Adrenal gland (tissue), 12 donors: ENCODE measurements around the gene RAD51B. TPM values are rescaled to one million over a fixed set of nuclear protein-coding genes. Genes with fewer than 3 reads are reported as not detected.
A peak's percentile ranks its signal among the peaks of the same experiment; 100 is the strongest.

Experiments used
- DNase-seq, 7 donors: peaks; one replicate each; pipeline ENCODE4 v3.0.0-alpha.2; 2019 to 2020
- H3K27ac ChIP-seq, 5 donors: fragments of 200-600 bp; sonication (generic) in 4 of 5; 1 replicate in 3 of 5; 2 replicates in 2 of 5; pipeline versions ENCODE4 v1.5.1 to v1.8.0; 2016 to 2020; ENCODE audit warnings: mild to moderate bottlenecking in 1 of 5
- H3K27me3 ChIP-seq: fragments of 200-600 bp; 2 replicates; pipeline ENCODE4 v1.8.0; 2021
- H3K36me3 ChIP-seq, 2 donors: fragments of 200-600 bp; replicated peaks in 1 of 2; 1 replicate in 1 of 2; 2 replicates in 1 of 2; pipeline versions ENCODE4 v1.5.1 to v1.8.0; 2018 to 2022
- H3K4me1 ChIP-seq, 2 donors: fragments of 200-600 bp; replicated peaks in 1 of 2; 1 replicate in 1 of 2; 2 replicates in 1 of 2; pipeline versions ENCODE4 v1.5.1 to v1.8.0; 2018 to 2021
- H3K4me3 ChIP-seq, 4 donors: fragments of 200-600 bp; sonication (generic) in 3 of 4; one replicate each; pipeline ENCODE4 v1.5.1; 2016 to 2018
- H3K9me3 ChIP-seq, 3 donors: fragments of 200-600 bp; sonication (generic) in 1 of 3; replicated peaks in 1 of 3; 1 replicate in 2 of 3; 2 replicates in 1 of 3; pipeline versions ENCODE4 v1.5.1 to v1.8.0; 2016 to 2021
- POLR2A ChIP-seq, 2 donors: fragments of 450-650 bp; IDR thresholded peaks; one replicate each; pipeline ENCODE4 v1.6.1; 2017; ENCODE audit warnings: antibody characterized with exemption in 2 of 2, mild to moderate bottlenecking in 2 of 2, moderate library complexity in 1 of 2
- WGBS, 4 donors: extraction: QIAGEN DNeasy Blood & Tissue Kit in 2 of 4; methylation state at CpG; one replicate each; pipeline versions ENCODE4 v1.1.5 to v1.1.7; 2013 to 2017; 5-methylcytosine and 5-hydroxymethylcytosine counted together
- intact Hi-C, 2 donors: fragments of 100-400 bp; cut with DNase I; formaldehyde crosslinking; loops; one replicate each; pipeline versions ENCODE4 v1.14.1 to v1.15.0; 2022 to 2023
- polyA plus RNA-seq, 3 donors: library from polyadenylated mRNA; stranded (reverse); fragments of 200-250 nt in 2 of 3; fragments of 350-450 nt in 1 of 3; fragmentation: Illumina TruSeq in 1 of 3; extraction: RNeasy Lipid Tissue Mini Kit (QIAGEN cat#74804) in 1 of 3; gene quantifications; one replicate each; pipeline ENCODE4 v1.2.3, GENCODE V29; 2013 to 2014
- total RNA-seq, 9 donors: library from RNA; depleted of rRNA in 4 of 9; stranded (reverse); fragments of >200 nt in 4 of 9; fragments of 120-200 nt in 1 of 9; fragmentation: NEBNext Ultra II Directional in 1 of 9; extraction: Animal tissue kit (Norgen Biotek cat#: 25700) in 1 of 9; gene quantifications; one replicate each; pipeline versions ENCODE4 v1.1.0 to v1.2.4, GENCODE V29; 2013 to 2023
- TF ChIP-seq, protein P1 (sequence below), 6 experiments: fragments of 450-650 bp in 4 of 6; fragments of 200-600 bp in 2 of 6; sonication (generic) in 1 of 6; IDR thresholded peaks; 1 replicate in 5 of 6; 2 replicates in 1 of 6; pipeline versions ENCODE4 v1.5.1 to v1.8.0; 2016 to 2021; ENCODE audit warnings: antibody characterized with exemption in 6 of 6, mild to moderate bottlenecking in 2 of 6, moderate library complexity in 1 of 6
- donor health status: healthy with polysubstance abuse.
- donor health status: Bipolar disorder and iron deficiency.
- donor health status: DM: yes; HTN: yes; CAD: no.
- donor health status: DM: no; HTN: no; CAD: no.
- donor health status: DM: no; HTN: no; CAD: no.
- donor health status: DM: yes; HTN: yes; CAD: no.

RAD51B gene
- total and polyA plus RNA-seq, 12 donors: 2.3 to 24.6 (median 12.4) TPM

DNA sequence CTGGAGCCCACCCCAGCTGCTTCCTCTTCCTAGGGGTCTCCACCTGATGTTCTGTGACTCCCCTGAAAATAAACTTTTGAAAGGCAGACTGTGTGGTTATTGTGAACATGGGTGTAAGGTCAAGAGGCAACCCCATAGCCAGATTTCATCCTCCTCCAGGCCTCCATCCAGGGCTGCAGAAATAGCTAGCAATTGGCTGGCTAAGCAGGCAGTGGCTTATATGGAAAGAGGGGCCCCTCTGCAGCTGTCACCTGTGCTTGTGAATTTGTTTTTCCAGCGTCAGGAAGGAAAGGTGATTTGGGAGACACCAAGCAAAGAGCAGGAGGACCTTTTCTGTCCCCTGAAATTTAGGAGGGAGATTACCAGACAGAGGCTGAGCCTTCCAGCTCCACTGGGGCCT lies 917.5 kb downstream of the RAD51B start:
- intact Hi-C loops: no loop called here
- WGBS, 4 donors: 94 to 100% (median 98%) methylated on average over 1 of the region's 1 CpG
- H3K27ac ChIP-seq: peak overlapping the region in 1 of 5 donors; percentile 53

DNA sequence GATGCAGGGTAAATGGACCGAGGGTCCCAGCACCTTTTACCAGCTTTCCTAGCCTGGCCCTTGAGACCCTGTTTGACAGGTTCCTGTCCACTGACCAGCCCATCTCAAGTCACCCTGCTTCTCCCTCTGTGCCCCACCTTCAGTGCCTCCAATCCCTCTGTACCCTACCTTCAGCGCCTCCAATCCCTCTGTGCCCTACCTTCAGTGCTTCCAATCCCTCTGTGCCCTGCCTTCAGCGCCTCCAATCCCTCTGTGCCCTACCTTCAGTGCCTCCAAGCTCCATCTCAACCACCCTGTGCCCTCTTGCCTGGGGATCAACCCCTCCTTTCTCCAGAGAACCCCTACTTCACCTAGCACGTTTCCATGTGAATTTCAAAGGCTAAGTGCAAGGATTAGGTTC lies 919.0 kb downstream of the RAD51B start:
- Histone ChIP-seq H3K36me3 (no peaks in the 10 kb centered on the region), H3K9me3 (no peaks in the 10 kb centered on the region), H3K4me1 (no peaks in the 10 kb centered on the region), H3K27ac (no peak overlapping the region), H3K4me3 (no peak overlapping the region), H3K27me3 (no peaks in the 10 kb centered on the region)
- 83 to 95% (median 92%) methylated on average over 4 of the region's 4 CpGs for WGBS, 4 donors
- no peak for DNase-seq
- TF ChIP-seq, protein P1, sequence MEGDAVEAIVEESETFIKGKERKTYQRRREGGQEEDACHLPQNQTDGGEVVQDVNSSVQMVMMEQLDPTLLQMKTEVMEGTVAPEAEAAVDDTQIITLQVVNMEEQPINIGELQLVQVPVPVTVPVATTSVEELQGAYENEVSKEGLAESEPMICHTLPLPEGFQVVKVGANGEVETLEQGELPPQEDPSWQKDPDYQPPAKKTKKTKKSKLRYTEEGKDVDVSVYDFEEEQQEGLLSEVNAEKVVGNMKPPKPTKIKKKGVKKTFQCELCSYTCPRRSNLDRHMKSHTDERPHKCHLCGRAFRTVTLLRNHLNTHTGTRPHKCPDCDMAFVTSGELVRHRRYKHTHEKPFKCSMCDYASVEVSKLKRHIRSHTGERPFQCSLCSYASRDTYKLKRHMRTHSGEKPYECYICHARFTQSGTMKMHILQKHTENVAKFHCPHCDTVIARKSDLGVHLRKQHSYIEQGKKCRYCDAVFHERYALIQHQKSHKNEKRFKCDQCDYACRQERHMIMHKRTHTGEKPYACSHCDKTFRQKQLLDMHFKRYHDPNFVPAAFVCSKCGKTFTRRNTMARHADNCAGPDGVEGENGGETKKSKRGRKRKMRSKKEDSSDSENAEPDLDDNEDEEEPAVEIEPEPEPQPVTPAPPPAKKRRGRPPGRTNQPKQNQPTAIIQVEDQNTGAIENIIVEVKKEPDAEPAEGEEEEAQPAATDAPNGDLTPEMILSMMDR (IDR thresholded peaks at IDR 0.05): no peak
- TF ChIP-seq POLR2A (IDR thresholded peaks at IDR 0.05): no peak
- intact Hi-C loops: no loop called here

More for the DNA sequence above, 917.5 kb downstream of the RAD51B start:
- H3K36me3 ChIP-seq: no peaks in the 10 kb centered on the region
- H3K27me3 ChIP-seq: no peaks in the 10 kb centered on the region
- no peak for TF ChIP-seq POLR2A (IDR thresholded peaks at IDR 0.05)
- TF ChIP-seq, protein P1 (IDR thresholded peaks at IDR 0.05): no peak
- H3K9me3 ChIP-seq: no peaks in the 10 kb centered on the region
- no peaks in the 10 kb centered on the region for H3K4me1 ChIP-seq
- DNase-seq: no peak
- H3K4me3 ChIP-seq: no peak overlapping the region

DNA sequence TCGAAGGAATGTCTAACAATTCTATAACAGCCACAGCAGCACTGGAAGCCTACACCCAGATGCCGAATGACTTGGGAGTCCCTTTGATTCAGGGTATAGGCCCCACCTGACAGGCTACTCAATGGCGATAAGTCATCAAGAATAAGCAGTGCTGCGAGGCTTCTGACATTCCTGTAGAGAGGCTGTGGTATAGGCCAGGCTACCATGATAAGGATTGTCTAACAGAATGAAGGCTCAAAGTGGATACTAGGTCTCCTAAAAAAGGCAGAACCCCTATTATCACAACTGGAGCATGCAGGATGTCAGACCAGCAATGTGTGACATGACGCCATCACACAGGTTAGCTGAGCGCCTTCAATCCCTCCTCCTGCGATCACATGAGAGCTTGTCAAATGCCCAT lies 920.1 kb downstream of the RAD51B start:
- DNase-seq: no peak
- Histone ChIP-seq H3K9me3 (no peaks in the 10 kb centered on the region), H3K4me3 (no peak overlapping the region), H3K27ac (no peak overlapping the region), H3K4me1 (no peaks in the 10 kb centered on the region), H3K27me3 (no peaks in the 10 kb centered on the region), H3K36me3 (no peaks in the 10 kb centered on the region)
- intact Hi-C loops: no loop called here
- 93 to 98% (median 97%) methylated on average over 7 of the region's 7 CpGs for WGBS, 4 donors
- no peak for TF ChIP-seq POLR2A (IDR thresholded peaks at IDR 0.05)
- TF ChIP-seq, protein P1 (IDR thresholded peaks at IDR 0.05): no peak

DNA sequence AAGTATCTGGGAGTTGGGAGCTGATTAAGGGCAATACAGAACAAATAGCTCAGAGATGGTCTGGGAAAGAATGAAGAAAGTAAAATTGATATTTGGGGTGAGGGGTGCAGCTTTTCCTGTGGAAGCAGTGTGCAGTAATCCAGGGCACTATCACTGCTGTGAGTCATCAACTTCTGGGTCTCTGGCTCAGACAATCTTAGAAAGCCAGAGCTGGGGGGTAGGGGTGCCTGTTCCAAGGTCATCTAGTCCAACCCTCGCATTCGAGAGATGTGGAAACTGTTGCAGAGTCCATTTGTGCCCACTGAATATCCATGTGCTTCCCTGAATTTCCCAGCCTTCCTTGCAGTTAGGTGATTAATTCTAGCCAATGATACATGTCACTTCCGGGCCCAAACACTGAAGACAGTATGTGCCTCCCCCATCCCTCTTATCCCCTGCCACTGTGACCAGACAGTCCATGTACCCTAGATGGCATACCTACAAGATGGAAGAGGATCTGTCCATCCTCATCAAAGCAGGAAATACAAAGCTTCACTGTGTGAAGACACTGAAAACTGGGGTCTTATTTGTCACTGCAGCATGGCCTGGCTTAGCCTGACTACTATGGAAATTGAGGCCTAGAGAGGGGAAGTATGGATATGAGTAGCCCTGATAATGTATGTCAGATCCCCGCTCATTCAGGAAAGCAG lies 921.4 kb downstream of the RAD51B start:
- 63 to 71% (median 67%) methylated on average over 4 of the region's 4 CpGs for WGBS, 4 donors
- H3K9me3 ChIP-seq: no peaks in the 10 kb centered on the region
- no peaks in the 10 kb centered on the region for H3K27me3 ChIP-seq
- H3K4me1 ChIP-seq: no peaks in the 10 kb centered on the region
- intact Hi-C loops: no loop called here
- H3K27ac ChIP-seq: no peak overlapping the region
- no peak overlapping the region for H3K4me3 ChIP-seq
- no peaks in the 10 kb centered on the region for H3K36me3 ChIP-seq
- no peak for DNase-seq
- TF ChIP-seq POLR2A (IDR thresholded peaks at IDR 0.05): no peak
- TF ChIP-seq, protein P1 (IDR thresholded peaks at IDR 0.05): no peak
